IPS-18c (cell line): ENCODE measurements around the gene RBM6.
A peak's percentile ranks its signal among the peaks of the same experiment; 100 is the strongest.
"Not testable (repeated sequence)": the region's sequence is repeated elsewhere in the genome, so short reads cannot be mapped to it uniquely, and the experiment has no call there.

Source experiments
- H3K4me3 ChIP-seq: 2 replicates; pipeline ENCODE4 v1.7.0; 2013; ENCODE audit warnings: low read depth, mild to moderate bottlenecking, low read length, moderate library complexity; ENCODE audit not compliant: insufficient read depth
- H3K9me3 ChIP-seq: one replicate; pipeline ENCODE4 v1.6.1; 2013; ENCODE audit warnings: mild to moderate bottlenecking, low read length, moderate library complexity; ENCODE audit not compliant: control insufficient read depth, insufficient read depth

Gene RBM6

GRCh38 chr3:49911611-49912010 is 28.3 kb upstream of the RBM6 start:
- Histone ChIP-seq H3K9me3 (no peaks in the 10 kb centered on the region), H3K4me3 (no peak overlapping the region)

- Histone ChIP-seq H3K4me3 (no peak overlapping the region), H3K9me3 (no peaks in the 10 kb centered on the region)
Observed at GRCh38 chr3:49912881-49913281, 27.1 kb upstream of the RBM6 start.

- no peaks in the 10 kb centered on the region for H3K9me3 ChIP-seq
- no peak overlapping the region for H3K4me3 ChIP-seq
Observed at GRCh38 chr3:49914906-49915305, 25.0 kb upstream of the RBM6 start.

- H3K4me3 ChIP-seq, result no peak overlapping the region
- H3K9me3 ChIP-seq, result no peaks in the 10 kb centered on the region
Observed at GRCh38 chr3:49916686-49917085, 23.3 kb upstream of the RBM6 start.

- H3K4me3 ChIP-seq, H3K9me3 ChIP-seq: not testable (repeated sequence)
Observed at GRCh38 chr3:49917806-49918590, 22.0 kb upstream of the RBM6 start.

GRCh38 chr3:49924683-49925082 is 15.3 kb upstream of the RBM6 start:
- H3K4me3 ChIP-seq, result no peak overlapping the region
- no peaks in the 10 kb centered on the region for H3K9me3 ChIP-seq

GRCh38 chr3:49925485-49925884 is 14.5 kb upstream of the RBM6 start:
- H3K4me3 ChIP-seq, result no peak overlapping the region
- H3K9me3 ChIP-seq, result no peaks in the 10 kb centered on the region

GRCh38 chr3:49926117-49926728 is 13.7 kb upstream of the RBM6 start:
- no peak overlapping the region for H3K4me3 ChIP-seq
- no peaks in the 10 kb centered on the region for H3K9me3 ChIP-seq

GRCh38 chr3:49927798-49928197 is 12.2 kb upstream of the RBM6 start:
- Histone ChIP-seq H3K9me3 (no peaks in the 10 kb centered on the region), H3K4me3 (no peak overlapping the region)

GRCh38 chr3:49928481-49929017 is 11.4 kb upstream of the RBM6 start:
- no peak overlapping the region; the same call in 1 of the 2 replicates for H3K4me3 ChIP-seq
- no peaks in the 10 kb centered on the region for H3K9me3 ChIP-seq

- H3K4me3 ChIP-seq, result peak within 1 kb of the TSS; percentile 91
- no peaks in the 10 kb centered on the region for H3K9me3 ChIP-seq
Observed at GRCh38 chr3:49929291-49930167, 10.4 kb upstream of the RBM6 start, which contains the start of gene MON1A. MON1A (minus strand) TSS chr3:49929811; CDS start chr3:49913346, 16,465 bp downstream.

GRCh38 chr3:49930168-49930690 is 9.7 kb upstream of the RBM6 start:
- no peak overlapping the region; the same call in 1 of the 2 replicates for H3K4me3 ChIP-seq

GRCh38 chr3:49930922-49931321 is 9.0 kb upstream of the RBM6 start:
- Histone ChIP-seq H3K4me3 (no peak overlapping the region), H3K9me3 (no peaks in the 10 kb centered on the region)

More at GRCh38 chr3:49930168-49930690, 9.7 kb upstream of the RBM6 start:
- no peaks in the 10 kb centered on the region for H3K9me3 ChIP-seq

GRCh38 chr3:49932281-49932680 is 7.7 kb upstream of the RBM6 start:
- not testable (repeated sequence) for H3K9me3 ChIP-seq, H3K4me3 ChIP-seq

- Histone ChIP-seq H3K4me3 (no peak overlapping the region), H3K9me3 (no peaks in the 10 kb centered on the region)
Observed at GRCh38 chr3:49937090-49937489, 2.9 kb upstream of the RBM6 start.

- Histone ChIP-seq H3K4me3 (peak overlapping the region; percentile 94), H3K9me3 (no peaks in the 10 kb centered on the region)
Observed at GRCh38 chr3:49940667-49941249, 808 bp downstream of the RBM6 start.

GRCh38 chr3:49942651-49943050 is 2.7 kb downstream of the RBM6 start:
- Histone ChIP-seq H3K4me3 (no peak overlapping the region), H3K9me3 (no peaks in the 10 kb centered on the region)
